ENCODE measurements around the gene MYCBP2.

DNA sequence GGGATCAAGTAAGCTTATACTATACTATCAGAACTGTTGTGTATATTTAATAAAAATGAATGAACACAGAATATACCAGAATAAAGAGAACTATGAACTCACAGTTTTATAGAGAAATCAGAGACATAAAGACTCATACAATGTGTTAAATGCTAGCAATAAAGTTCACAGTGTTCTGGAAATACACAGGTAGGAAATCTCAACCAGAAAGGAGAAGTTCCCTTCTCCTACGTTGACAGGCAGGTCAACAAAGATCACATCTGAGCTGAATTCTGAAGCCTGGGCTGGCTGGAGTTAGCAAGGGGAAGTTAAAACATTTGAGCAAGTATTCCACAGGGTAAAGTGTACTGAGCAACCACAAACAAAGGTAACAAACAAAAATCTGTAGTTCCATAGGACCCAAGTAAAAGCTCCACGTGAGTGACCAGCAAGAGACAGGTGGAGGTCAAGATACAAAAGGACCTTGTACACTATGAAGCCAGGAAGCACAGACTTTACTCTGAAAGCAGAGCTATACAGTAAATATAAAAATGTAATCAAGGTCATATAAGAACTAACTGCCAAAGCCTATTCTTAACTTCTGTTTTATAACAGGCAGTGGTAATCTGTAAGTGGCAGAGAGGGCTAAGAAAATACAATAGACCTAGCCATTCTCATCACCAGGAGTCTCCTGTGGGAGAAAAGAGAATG is 312.9 kb downstream of the MYCBP2 start:
- TF ChIP-seq, protein P1, sequence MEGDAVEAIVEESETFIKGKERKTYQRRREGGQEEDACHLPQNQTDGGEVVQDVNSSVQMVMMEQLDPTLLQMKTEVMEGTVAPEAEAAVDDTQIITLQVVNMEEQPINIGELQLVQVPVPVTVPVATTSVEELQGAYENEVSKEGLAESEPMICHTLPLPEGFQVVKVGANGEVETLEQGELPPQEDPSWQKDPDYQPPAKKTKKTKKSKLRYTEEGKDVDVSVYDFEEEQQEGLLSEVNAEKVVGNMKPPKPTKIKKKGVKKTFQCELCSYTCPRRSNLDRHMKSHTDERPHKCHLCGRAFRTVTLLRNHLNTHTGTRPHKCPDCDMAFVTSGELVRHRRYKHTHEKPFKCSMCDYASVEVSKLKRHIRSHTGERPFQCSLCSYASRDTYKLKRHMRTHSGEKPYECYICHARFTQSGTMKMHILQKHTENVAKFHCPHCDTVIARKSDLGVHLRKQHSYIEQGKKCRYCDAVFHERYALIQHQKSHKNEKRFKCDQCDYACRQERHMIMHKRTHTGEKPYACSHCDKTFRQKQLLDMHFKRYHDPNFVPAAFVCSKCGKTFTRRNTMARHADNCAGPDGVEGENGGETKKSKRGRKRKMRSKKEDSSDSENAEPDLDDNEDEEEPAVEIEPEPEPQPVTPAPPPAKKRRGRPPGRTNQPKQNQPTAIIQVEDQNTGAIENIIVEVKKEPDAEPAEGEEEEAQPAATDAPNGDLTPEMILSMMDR (IDR thresholded peaks at IDR 0.05): no peak
- no peak for TF ChIP-seq POLR2A (IDR thresholded peaks at IDR 0.05)
- TF ChIP-seq POLR2AphosphoS5 (IDR thresholded peaks at IDR 0.05; ENCODE audit: insufficient read depth in 1 of 2, low read depth in 1 of 2): no peak

All from vagina (tissue), 2 donors.